SK-N-SH (cell line): Measurements from ENCODE around the gene ABHD16B. TPM values are rescaled to one million over a fixed set of nuclear protein-coding genes. Genes with fewer than 3 reads are reported as not detected.

ENCODE experiments used
- CTCF ChIA-PET: fragments of 300-600, 350-600 bp; formaldehyde crosslinking; extraction: SDS; loops from one replicate; lab custom pipeline; 2021; lab: Yijun Ruan, JAX
- POLR2A ChIA-PET: fragments of 350-600 bp; sonication (Branson Sonifier 250); formaldehyde crosslinking; extraction: SDS; loops from one replicate; lab custom pipeline; 2020; ENCODE audit warnings: antibody characterized with exemption, inconsistent platforms; lab: Yijun Ruan, JAX
- DNase-seq: peaks from one replicate; pipeline ENCODE4 v3.0.0; 2012
- H2AFZ ChIP-seq: fragments of 200-600 bp; sonication (generic); 2 replicates; pipeline ENCODE4 v1.8.1; 2016; ENCODE audit warnings: antibody characterized with exemption, mild to moderate bottlenecking, low read depth
- H3F3A ChIP-seq: fragments of 200-600 bp; sonication (generic); replicated peaks from 2 replicates; pipeline ENCODE3; 2016; ENCODE audit warnings: antibody characterized with exemption, mild to moderate bottlenecking; ENCODE audit not compliant: insufficient read depth
- H3K27ac ChIP-seq, 2 experiments: fragments of 200-500 bp in 1 of 2; fragments of 200-600 bp in 1 of 2; sonication (Bioruptor generic) in 1 of 2; sonication (generic), shearing (Covaris generic) in 1 of 2; 2 replicates each; pipeline versions ENCODE4 v1.5.1 to v1.6.1; 2014 to 2016; ENCODE audit warnings: low read depth in 2 of 2, inconsistent platforms in 1 of 2, low read length in 1 of 2, mild to moderate bottlenecking in 1 of 2, mixed read lengths in 1 of 2
- H3K27me3 ChIP-seq: fragments of 200-600 bp; sonication (generic), shearing (Covaris generic); 2 replicates; pipeline ENCODE4 v1.6.1; 2016; ENCODE audit warnings: mixed run types; ENCODE audit not compliant: insufficient read depth
- H3K36me3 ChIP-seq, 2 experiments: fragments of 200-500 bp in 1 of 2; fragments of 200-600 bp in 1 of 2; sonication (Bioruptor generic) in 1 of 2; sonication (generic) in 1 of 2; replicated peaks in 1 of 2; 2 replicates each; pipeline versions ENCODE3 to v1.5.1; 2014 to 2016; ENCODE audit warnings: low read length in 1 of 2, mild to moderate bottlenecking in 1 of 2; ENCODE audit not compliant: insufficient read depth in 2 of 2, control insufficient read depth in 1 of 2
- H3K4me1 ChIP-seq, 2 experiments: fragments of 200-500 bp in 1 of 2; fragments of 200-600 bp in 1 of 2; sonication (Bioruptor generic) in 1 of 2; sonication (generic), shearing (Covaris generic) in 1 of 2; 2 replicates each; pipeline versions ENCODE4 v1.5.1 to v1.6.1; 2014 to 2016; ENCODE audit warnings: low read depth in 1 of 2, low read length in 1 of 2, mixed run types in 1 of 2; ENCODE audit not compliant: insufficient read depth in 2 of 2, control insufficient read depth in 1 of 2
- H3K4me2 ChIP-seq: fragments of 200-600 bp; sonication (generic), shearing (Covaris generic); 2 replicates; pipeline ENCODE4 v1.6.1; 2017; ENCODE audit warnings: mixed run types
- H3K4me3 ChIP-seq, 2 experiments: fragments of 200-500 bp in 1 of 2; fragments of 200-600 bp in 1 of 2; sonication (Bioruptor generic) in 1 of 2; sonication (generic), shearing (Covaris generic) in 1 of 2; 2 replicates each; pipeline versions ENCODE4 v1.5.1 to v1.8.1; 2014 to 2016; ENCODE audit warnings: low read depth in 2 of 2, inconsistent platforms in 1 of 2, low read length in 1 of 2, mild to moderate bottlenecking in 1 of 2, mixed read lengths in 1 of 2, moderate library complexity in 1 of 2
- H3K79me2 ChIP-seq: fragments of 200-600 bp; sonication (generic); 2 replicates; pipeline ENCODE4 v1.8.1; 2017; ENCODE audit warnings: mild to moderate bottlenecking; ENCODE audit not compliant: insufficient read depth
- H3K9ac ChIP-seq: fragments of 200-600 bp; sonication (generic); 2 replicates; pipeline ENCODE4 v1.6.1; 2017; ENCODE audit warnings: mixed run types
- H3K9me2 ChIP-seq: fragments of 200-600 bp; sonication (generic); 2 replicates; pipeline ENCODE4 v1.6.1; 2017; ENCODE audit warnings: mixed run types
- H3K9me3 ChIP-seq: fragments of 200-600 bp; sonication (generic); 2 replicates; pipeline ENCODE4 v1.6.1; 2017; ENCODE audit warnings: mixed run types, mild to moderate bottlenecking, moderate library complexity
- H4K20me1 ChIP-seq: fragments of 200-600 bp; sonication (generic); 2 replicates; pipeline ENCODE4 v1.6.1; 2017; ENCODE audit warnings: mild to moderate bottlenecking, mixed run types; ENCODE audit not compliant: insufficient read depth
- CHD2 ChIP-seq: fragments of 150-350 bp; IDR thresholded peaks from 2 replicates; pipeline ENCODE4 v1.6.1; 2018; ENCODE audit warnings: low read length; ENCODE audit not compliant: partially characterized antibody
- CTCF ChIP-seq: fragments of 200-600 bp; sonication (generic); IDR thresholded peaks from 2 replicates; pipeline ENCODE4 v1.6.1; 2017; ENCODE audit warnings: antibody characterized with exemption, mild to moderate bottlenecking, moderate library complexity
- EP300 ChIP-seq, 2 experiments: IDR thresholded peaks; 2 replicates each; pipeline versions ENCODE4 v1.4.0 to v1.6.1; 2012; ENCODE audit warnings: borderline replicate concordance in 1 of 2, low read depth in 1 of 2, low read length in 1 of 2
- EZH2phosphoT487 ChIP-seq: fragments of 200-600 bp; sonication (generic); IDR thresholded peaks from 2 replicates; pipeline ENCODE4 v1.6.1; 2017; ENCODE audit warnings: low read depth, mixed run types, mild to moderate bottlenecking, antibody characterized with exemption, moderate library complexity, borderline replicate concordance
- GABPA ChIP-seq: IDR thresholded peaks from 2 replicates; pipeline ENCODE4 v1.4.0; 2012; ENCODE audit warnings: low read depth, mild to moderate bottlenecking
- IRF3 ChIP-seq: fragments of 150-350 bp; IDR thresholded peaks from 2 replicates; pipeline ENCODE4 v1.6.1; 2016; ENCODE audit warnings: mild to moderate bottlenecking, low read depth, low read length
- MEF2A ChIP-seq: IDR thresholded peaks from 2 replicates; pipeline ENCODE4 v1.4.0; 2012; ENCODE audit warnings: low read depth, borderline replicate concordance
- MXI1 ChIP-seq: IDR thresholded peaks from 2 replicates; pipeline ENCODE4 v1.6.1; 2012; ENCODE audit warnings: mild to moderate bottlenecking, low read depth, low read length, improper control_type of control experiment
- RAD21 ChIP-seq: IDR thresholded peaks from 2 replicates; pipeline ENCODE4 v1.6.1; 2012; ENCODE audit warnings: mild to moderate bottlenecking, low read length
- RFX5 ChIP-seq: IDR thresholded peaks from 2 replicates; pipeline ENCODE4 v1.6.1; 2012; ENCODE audit warnings: mild to moderate bottlenecking, improper control_type of control experiment, low read length
- TAF1 ChIP-seq: IDR thresholded peaks from 2 replicates; pipeline ENCODE4 v1.6.1; 2012; ENCODE audit warnings: low read depth, mild to moderate bottlenecking, low read length, moderate library complexity, borderline replicate concordance
- TCF12 ChIP-seq: IDR thresholded peaks from 2 replicates; pipeline ENCODE4 v1.4.0; 2012
- USF2 ChIP-seq: fragments of 150-350 bp; IDR thresholded peaks from 2 replicates; pipeline ENCODE4 v1.6.1; 2017; ENCODE audit warnings: antibody characterized with exemption, low read length, low read depth, borderline replicate concordance
- YY1 ChIP-seq: IDR thresholded peaks from 2 replicates; pipeline ENCODE4 v1.4.0; 2012; ENCODE audit warnings: low read depth, mild to moderate bottlenecking
- WGBS: methylation state at CpG from one replicate; pipeline ENCODE4 v1.1.6; 2017; ENCODE audit warnings: low lambda C conversion rate; 5-methylcytosine and 5-hydroxymethylcytosine counted together
- polyA plus RNA-seq, 3 experiments: library from polyadenylated mRNA; depleted of rRNA; stranded (reverse); fragments of >200 nt; gene quantifications; 2 replicates each; pipeline ENCODE4 v1.2.3, GENCODE V29; 2012
- TF ChIP-seq, protein P1 (sequence below): IDR thresholded peaks from 2 replicates; pipeline ENCODE4 v1.4.0; 2012; ENCODE audit warnings: low read depth, borderline replicate concordance
- TF ChIP-seq, protein P2 (sequence below): IDR thresholded peaks from 2 replicates; pipeline ENCODE4 v1.6.1; 2012; ENCODE audit warnings: mild to moderate bottlenecking, low read depth, low read length, moderate library complexity

The ABHD16B gene
- polyA plus RNA-seq, 1 of the 3 experiments (the other 2 are of a cell fraction) = not detected

DNA sequence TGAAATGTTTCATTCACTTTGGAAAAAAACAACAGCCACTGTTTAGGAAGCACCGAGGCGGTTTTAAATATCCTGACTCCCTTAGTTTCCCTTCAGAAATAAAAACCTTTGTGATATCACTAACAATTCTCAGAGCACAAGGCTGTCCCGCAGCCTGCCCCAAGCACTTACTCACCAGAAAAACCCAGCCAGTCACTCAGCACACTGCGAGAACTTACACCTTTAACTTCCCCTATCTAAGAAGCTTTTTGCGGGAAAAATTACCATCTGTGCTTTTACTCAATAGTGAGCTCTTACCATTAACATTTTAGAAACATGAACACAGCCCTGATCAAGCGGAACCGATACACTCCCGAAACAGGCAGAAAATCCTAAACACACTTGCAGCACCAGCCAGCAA lies 39.5 kb upstream of the ABHD16B start:
- H3K9me3 ChIP-seq = no peaks in the 10 kb centered on the region
- H3K9ac ChIP-seq = no peak overlapping the region
- 79% methylated on average over 8 of the region's 8 CpGs for WGBS
- H3K9me2 ChIP-seq = no peaks in the 10 kb centered on the region
- H3K4me3 ChIP-seq = no peak overlapping the region
- H3F3A ChIP-seq = no peaks in the 10 kb centered on the region
- ChIA-PET CTCF (interaction anchor here (1.1 kb wide), 1 partner anchor 36 kb away, joined by 3 read pairs; no protein-coding TSS in a partner anchor), POLR2A (no interaction called here)
- no peaks in the 10 kb centered on the region for H3K79me2 ChIP-seq
- H3K4me2 ChIP-seq = no peak overlapping the region
- DNase-seq = no peak
- H4K20me1 ChIP-seq = no peaks in the 10 kb centered on the region
- H3K27ac ChIP-seq = no peak overlapping the region
- H3K27me3 ChIP-seq = no peaks in the 10 kb centered on the region
- H2AFZ ChIP-seq = no peak overlapping the region
- TF ChIP-seq RFX5 (no peak), RAD21 (no peak), MEF2A (no peak), USF2 (no peak), TCF12 (no peak), TAF1 (no peak), EP300 (IDR thresholded peaks at IDR 0.05; ENCODE audit: borderline replicate concordance in 1 of 2, low read depth in 1 of 2, low read length in 1 of 2) (no peak), IRF3 (no peak), EZH2phosphoT487 (no peak), CTCF (no peak), MXI1 (no peak), GABPA (no peak), YY1 (no peak), CHD2 (no peak)
- TF ChIP-seq, protein P1, sequence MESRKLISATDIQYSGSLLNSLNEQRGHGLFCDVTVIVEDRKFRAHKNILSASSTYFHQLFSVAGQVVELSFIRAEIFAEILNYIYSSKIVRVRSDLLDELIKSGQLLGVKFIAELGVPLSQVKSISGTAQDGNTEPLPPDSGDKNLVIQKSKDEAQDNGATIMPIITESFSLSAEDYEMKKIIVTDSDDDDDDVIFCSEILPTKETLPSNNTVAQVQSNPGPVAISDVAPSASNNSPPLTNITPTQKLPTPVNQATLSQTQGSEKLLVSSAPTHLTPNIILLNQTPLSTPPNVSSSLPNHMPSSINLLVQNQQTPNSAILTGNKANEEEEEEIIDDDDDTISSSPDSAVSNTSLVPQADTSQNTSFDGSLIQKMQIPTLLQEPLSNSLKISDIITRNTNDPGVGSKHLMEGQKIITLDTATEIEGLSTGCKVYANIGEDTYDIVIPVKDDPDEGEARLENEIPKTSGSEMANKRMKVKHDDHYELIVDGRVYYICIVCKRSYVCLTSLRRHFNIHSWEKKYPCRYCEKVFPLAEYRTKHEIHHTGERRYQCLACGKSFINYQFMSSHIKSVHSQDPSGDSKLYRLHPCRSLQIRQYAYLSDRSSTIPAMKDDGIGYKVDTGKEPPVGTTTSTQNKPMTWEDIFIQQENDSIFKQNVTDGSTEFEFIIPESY = no peak
- TF ChIP-seq, protein P2, sequence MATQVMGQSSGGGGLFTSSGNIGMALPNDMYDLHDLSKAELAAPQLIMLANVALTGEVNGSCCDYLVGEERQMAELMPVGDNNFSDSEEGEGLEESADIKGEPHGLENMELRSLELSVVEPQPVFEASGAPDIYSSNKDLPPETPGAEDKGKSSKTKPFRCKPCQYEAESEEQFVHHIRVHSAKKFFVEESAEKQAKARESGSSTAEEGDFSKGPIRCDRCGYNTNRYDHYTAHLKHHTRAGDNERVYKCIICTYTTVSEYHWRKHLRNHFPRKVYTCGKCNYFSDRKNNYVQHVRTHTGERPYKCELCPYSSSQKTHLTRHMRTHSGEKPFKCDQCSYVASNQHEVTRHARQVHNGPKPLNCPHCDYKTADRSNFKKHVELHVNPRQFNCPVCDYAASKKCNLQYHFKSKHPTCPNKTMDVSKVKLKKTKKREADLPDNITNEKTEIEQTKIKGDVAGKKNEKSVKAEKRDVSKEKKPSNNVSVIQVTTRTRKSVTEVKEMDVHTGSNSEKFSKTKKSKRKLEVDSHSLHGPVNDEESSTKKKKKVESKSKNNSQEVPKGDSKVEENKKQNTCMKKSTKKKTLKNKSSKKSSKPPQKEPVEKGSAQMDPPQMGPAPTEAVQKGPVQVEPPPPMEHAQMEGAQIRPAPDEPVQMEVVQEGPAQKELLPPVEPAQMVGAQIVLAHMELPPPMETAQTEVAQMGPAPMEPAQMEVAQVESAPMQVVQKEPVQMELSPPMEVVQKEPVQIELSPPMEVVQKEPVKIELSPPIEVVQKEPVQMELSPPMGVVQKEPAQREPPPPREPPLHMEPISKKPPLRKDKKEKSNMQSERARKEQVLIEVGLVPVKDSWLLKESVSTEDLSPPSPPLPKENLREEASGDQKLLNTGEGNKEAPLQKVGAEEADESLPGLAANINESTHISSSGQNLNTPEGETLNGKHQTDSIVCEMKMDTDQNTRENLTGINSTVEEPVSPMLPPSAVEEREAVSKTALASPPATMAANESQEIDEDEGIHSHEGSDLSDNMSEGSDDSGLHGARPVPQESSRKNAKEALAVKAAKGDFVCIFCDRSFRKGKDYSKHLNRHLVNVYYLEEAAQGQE = no peak
- TF ChIP-seq, all 33 proteins: peak for 0
- no peaks in the 10 kb centered on the region for H3K4me1 ChIP-seq
- H3K36me3 ChIP-seq = no peaks in the 10 kb centered on the region
